GM18907 (cell line): ENCODE results near the gene ZSCAN30.

ENCODE experiments used
- ATAC-seq: cut with Tn5 transposase; IDR thresholded peaks from one replicate; pipeline ENCODE4 v1.9.1; 2021; ENCODE audit warnings: mild to moderate bottlenecking, moderate library complexity; ENCODE audit not compliant: unreplicated experiment

The ZSCAN30 gene

DNA sequence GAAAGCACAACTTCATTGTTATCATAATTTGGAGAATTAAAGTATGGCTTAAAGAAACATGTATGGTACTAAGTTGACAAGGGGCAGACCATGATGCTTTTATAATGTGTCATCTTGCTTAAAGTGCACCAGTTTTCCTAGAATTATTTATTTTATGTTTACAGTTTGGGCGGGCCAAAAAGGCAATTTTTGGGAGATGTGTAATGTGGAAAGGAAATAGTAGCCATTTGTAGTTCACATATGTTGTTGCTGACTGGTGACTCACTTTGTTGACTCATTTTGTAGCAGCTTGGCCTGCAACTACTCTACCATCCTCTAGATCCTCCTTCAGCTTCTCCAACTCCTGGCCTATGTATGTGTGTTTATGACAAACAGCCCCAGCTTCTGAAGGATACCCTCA is 7.7 kb downstream of the ZSCAN30 start:
- no peak for ATAC-seq

GRCh38 chr18:35278969-35279368 is 11.1 kb downstream of the ZSCAN30 start:
- ATAC-seq: no peak

- ATAC-seq: no peak
Measured at GRCh38 chr18:35278085-35278484, 11.9 kb downstream of the ZSCAN30 start.

DNA sequence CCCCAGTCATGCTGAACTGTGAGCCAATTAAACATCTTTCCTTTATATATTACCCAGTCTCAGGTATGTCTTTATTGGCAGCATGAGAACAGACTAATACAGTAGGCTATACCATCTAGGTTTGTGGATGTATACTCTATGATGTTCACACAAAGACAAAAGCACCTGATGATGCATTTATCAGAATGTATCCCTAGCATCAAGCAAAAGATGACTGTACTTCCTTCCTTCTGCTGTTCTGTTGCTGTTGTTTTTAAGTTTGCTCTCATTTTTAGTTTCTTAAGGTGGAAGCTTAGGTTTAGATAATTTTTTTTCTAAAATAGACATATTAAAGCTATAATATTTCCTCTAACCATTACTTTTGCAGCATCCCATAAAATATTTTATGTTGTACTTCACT is 12.4 kb downstream of the ZSCAN30 start:
- no peak for ATAC-seq

GRCh38 chr18:35276267-35276666 is 13.8 kb downstream of the ZSCAN30 start:
- no peak for ATAC-seq

DNA sequence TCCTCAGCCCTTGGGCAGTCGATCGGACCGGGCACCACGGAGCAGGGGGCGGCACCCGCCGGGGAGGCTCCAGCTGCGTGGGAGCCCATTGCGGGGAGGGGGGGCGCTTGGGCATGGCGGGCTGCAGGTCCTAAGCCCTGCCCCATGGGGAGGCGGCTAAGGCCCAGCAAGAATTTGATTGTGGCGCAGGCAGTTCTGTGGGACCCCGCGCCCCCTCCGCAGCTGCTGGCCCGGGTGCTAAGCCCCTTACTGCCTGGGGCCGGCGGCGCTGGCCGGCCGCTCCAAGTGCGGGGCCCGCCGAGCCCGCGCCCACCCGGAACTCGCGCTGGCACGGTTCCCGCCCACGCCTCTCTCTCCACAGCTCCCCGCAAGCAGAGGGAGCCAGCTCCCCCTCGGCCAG is 18.4 kb downstream of the ZSCAN30 start:
- no peak for ATAC-seq

DNA sequence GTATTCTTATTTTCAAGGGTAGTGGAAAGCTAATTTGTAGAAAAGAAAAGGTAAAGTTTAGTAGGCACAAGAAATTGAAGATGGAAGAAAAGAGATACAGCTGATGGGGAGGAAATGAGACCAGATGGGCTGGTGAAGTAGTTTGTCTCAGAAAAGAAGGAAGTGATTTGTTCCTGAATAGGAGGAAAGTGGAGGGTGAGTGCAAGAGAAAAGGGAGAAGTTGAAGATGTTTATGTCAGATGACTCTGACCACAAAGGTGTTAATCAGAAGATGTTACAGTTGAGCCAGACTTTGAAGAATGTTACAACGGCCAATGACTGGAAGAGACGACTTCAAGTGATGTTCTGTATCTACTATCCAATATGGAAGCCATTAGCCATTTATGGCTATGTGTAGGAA is 21.2 kb downstream of the ZSCAN30 start:
- no peak for ATAC-seq

- peak; percentile 14 for ATAC-seq
Measured at GRCh38 chr18:35267809-35268208, 22.2 kb downstream of the ZSCAN30 start.

DNA sequence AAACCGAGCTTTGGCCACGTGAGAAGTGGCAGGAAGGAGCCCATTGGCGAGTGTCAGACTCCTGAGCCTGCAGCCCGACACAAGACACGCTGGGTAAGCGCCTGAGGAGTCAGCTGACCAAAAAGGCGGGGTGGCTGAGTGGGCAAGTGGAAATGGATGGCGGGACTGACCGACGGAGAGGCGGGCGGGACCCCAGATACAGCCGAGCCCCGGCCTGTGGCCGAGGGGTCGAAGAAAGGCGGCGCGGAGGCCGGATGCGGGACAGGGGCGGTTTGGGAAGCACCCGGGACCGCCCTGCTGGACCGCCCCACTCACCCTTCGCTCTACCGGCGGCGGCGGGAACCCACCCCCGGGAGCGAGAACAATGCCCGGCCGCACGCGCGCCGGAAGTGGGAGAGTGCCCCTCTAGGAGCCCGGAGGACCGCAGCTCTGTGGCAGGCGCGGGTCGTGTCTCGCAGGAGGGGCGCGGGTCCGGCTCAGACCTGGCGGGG is 22.8 kb downstream of the ZSCAN30 start:
- peak; percentile 85 for ATAC-seq

DNA sequence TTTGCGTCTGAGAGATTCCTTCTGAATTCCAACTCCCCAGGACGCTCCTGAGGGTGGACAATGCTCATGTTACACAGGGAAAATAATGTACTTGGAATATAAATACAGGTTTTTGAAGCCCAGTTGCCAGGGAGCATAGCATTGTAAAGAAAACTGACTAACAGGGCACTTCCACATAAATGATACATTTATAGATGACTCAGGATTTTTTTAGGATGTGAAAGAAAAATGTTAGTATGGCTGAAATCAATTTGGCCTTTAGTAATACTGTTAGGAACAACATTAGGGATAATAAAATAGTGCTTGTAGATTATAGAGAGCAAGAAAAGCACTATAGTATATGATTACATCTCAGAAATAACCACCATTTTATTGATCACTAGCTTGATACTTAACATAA is 25.6 kb downstream of the ZSCAN30 start:
- no peak for ATAC-seq

DNA sequence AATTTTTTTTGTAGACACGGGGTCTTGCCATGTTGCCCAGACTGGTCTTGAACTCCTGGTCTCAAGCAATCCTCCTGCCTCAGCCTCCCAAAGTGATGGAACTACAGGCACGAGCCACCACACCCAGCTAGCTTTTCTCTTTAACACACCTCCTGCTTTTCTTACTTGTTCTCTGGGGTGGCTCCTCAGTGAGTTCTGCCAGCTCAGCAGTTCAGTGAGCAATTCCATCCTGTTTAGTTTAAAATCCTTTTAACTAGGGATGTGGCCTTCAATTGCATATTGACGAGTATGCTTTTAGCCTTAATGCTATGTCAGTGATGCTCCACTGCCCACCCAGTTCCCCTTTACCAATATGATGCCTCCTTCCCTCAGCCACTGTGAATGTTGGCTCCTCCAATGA is 33.1 kb downstream of the ZSCAN30 start:
- no peak for ATAC-seq

DNA sequence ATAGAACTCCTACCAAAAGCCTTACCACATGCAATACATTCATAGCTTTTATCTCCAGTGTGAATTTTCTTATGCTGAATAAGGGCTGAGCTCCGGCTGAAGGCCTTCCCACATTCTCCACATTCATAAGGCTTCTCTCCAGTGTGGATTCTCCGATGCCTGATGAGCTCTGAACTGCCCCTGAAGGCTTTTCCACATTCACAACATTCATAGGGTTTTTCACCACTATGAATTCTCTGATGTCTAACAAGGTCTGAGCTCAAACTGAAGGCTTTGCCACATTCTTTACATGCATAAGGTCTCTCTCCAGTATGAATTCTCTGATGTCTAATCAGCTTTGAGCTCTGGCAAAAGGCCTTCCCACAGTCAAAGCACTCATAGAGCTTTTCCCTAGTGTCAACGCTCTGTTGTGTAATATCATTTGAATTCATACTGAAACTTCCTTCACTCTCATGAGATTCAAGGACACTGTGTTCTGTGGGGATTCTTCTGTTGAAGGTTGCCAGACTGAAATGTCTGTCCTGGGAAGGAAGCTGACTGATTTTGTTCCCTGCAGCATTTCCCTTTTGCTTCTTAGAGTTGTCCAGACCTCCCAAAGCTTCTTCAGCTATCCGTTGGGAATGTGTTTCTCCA is 36.3 kb downstream of the ZSCAN30 start:
- no peak for ATAC-seq

DNA sequence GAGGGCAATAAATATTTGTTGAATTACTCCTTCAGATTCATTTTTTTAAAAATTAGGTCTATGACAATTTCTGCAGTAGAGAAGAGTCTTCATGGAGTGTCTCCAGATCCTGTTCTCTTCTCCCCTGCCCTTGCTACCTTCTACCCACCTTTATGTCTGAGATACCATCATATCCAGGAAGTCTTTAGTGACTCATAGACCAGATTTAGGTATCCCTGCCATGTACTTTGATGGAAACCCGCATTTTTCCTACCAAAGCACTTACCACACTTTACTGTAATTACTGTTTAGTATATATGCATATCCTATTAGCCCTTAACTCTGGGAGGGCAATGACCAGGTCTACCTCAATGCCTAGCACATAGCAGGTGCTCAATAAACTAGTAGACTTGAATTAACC is 37.6 kb downstream of the ZSCAN30 start:
- no peak for ATAC-seq

GRCh38 chr18:35248429-35248828 is 41.6 kb downstream of the ZSCAN30 start:
- ATAC-seq: no peak

GRCh38 chr18:35247412-35248249 is 42.4 kb downstream of the ZSCAN30 start:
- ATAC-seq: no peak

- no peak for ATAC-seq
Measured at GRCh38 chr18:35246831-35247230, 43.2 kb downstream of the ZSCAN30 start.

GRCh38 chr18:35245719-35246317 is 44.2 kb downstream of the ZSCAN30 start:
- no peak for ATAC-seq

DNA sequence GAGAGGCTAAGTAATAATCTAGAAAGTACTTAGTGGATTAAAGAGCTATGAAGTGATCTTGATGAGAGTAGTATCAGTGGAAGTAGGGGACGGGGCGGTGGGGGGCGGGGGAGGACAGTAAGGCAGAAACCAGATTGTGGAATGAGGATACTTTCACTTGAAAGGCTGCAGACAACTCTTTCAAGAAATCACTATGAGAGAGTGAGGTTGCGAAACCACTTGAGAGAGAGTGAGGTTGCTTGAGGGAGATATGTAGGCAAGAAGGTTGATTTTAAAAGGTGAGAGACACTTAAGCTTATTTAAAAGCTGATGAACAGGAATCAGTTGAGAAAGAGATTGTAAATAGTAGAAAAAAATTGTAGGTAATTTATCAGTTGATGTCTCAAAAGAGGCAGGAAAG is 45.4 kb downstream of the ZSCAN30 start:
- no peak for ATAC-seq

- ATAC-seq: no peak
Measured at GRCh38 chr18:35242426-35242825, 47.6 kb downstream of the ZSCAN30 start.

GRCh38 chr18:35241448-35241804 is 48.6 kb downstream of the ZSCAN30 start:
- ATAC-seq: no peak

DNA sequence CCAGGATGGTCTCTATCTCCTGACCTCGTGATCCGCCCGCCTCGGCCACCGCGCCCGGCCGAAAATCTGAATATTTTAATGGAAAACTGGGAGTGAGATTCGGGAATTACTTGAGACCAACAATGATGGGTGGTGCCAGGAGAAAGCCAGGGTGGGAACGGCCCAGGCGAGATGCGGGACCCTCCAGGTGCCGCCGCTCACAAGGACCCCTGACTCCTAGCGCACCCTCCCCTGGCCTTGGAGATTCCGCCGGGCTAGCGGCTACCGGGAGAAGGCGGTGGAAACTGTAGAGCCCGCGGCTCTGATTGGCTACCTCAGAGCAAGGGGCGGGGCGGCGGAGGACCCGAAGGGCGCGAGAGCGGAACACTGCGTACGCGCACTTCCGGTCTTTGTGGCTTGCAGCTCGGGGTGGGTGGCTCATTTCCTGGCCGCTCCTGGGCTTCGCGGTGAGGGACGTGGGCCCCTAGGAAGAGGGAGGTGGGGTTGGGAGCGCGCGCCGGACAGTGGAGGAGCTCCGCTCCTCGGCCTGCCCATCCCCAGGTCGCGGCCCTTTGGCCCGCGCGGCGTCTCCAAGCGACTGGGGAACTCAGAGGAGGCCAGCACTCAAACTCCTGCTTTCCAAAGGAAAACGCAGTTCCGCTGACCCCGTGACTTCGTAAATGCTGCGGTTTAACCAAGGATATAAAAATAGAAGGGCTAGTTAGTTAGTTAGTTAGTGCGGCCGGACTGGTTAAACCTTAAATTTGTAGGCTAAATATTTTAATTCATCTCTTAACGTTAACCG is 49.2 kb downstream of the ZSCAN30 start, which contains the start of gene ZNF397:
Gene ZNF397 (plus strand): TSS at position 371 of the 784 bp plus-strand sequence. CDS start 1,437 bp downstream, outside the sequence.
- peak; percentile 100 for ATAC-seq
